GM12864 (cell line): ENCODE data around the gene ZNF697.
"Not testable (repeated sequence)": the region's sequence is repeated elsewhere in the genome, so short reads cannot be mapped to it uniquely, and the experiment has no call there.

Experiments used
- DNase-seq: peaks from one replicate; pipeline ENCODE4 v3.0.0-alpha.2; 2011; ENCODE audit warnings: low read depth
- H3K4me3 ChIP-seq: 2 replicates; pipeline ENCODE4 v1.5.1; 2011; ENCODE audit warnings: mild to moderate bottlenecking, low read depth, low read length, control low read depth
- TF ChIP-seq, protein P1 (sequence below): IDR thresholded peaks from 2 replicates; pipeline ENCODE4 v1.5.1; 2011; ENCODE audit warnings: low read depth, mild to moderate bottlenecking, moderate library complexity, low read length, control low read depth, inconsistent platforms; ENCODE audit errors: missing control alignments

ZNF697 gene

DNA sequence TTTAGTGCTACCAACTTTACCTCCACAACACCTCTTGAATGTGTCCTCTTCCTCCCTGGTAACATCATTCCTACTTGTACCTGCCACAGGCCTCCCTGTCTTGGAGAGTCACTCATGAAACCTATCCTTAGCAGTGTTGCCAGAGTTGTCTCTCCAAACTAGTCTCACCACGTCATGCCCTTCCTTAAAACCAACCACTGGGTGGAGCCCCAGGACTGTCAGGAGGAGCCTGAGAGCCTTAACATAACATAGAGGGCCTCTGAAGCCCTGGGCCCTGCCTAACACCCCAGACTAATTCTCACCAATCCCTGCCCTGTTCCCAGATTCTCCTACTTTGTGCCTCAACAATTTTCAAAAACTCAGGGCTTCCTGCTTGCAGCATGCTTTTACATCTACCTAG, 65.3 kb downstream of the ZNF697 start:
- DNase-seq: no peak
- TF ChIP-seq, protein P1, sequence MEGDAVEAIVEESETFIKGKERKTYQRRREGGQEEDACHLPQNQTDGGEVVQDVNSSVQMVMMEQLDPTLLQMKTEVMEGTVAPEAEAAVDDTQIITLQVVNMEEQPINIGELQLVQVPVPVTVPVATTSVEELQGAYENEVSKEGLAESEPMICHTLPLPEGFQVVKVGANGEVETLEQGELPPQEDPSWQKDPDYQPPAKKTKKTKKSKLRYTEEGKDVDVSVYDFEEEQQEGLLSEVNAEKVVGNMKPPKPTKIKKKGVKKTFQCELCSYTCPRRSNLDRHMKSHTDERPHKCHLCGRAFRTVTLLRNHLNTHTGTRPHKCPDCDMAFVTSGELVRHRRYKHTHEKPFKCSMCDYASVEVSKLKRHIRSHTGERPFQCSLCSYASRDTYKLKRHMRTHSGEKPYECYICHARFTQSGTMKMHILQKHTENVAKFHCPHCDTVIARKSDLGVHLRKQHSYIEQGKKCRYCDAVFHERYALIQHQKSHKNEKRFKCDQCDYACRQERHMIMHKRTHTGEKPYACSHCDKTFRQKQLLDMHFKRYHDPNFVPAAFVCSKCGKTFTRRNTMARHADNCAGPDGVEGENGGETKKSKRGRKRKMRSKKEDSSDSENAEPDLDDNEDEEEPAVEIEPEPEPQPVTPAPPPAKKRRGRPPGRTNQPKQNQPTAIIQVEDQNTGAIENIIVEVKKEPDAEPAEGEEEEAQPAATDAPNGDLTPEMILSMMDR: peak; percentile 51
- no peak overlapping the region for H3K4me3 ChIP-seq

DNA sequence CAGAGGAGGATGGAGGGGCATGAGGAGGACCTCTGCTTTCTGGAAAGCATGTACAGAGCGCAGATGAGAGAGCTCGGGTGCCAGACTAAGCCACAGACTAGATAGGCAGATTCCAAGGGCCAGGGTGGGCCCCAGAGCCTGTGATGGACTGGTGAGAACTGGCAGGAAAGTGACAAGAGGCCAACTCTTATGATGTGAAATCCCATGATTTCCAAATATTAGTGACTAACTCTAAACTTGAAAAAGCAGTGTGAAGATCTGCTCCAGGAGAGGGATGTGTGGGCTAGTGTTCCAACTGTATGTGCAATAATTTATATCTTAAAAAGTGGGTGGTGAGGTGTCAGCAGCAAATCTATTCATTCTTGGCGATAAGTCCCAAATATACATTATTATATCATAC, 67.0 kb downstream of the ZNF697 start:
- H3K4me3 ChIP-seq, DNase-seq: not testable (repeated sequence)

- no peak for DNase-seq
- TF ChIP-seq, protein P1: no peak
- no peak overlapping the region for H3K4me3 ChIP-seq
These were observed 74.2 kb downstream of the ZNF697 start for GRCh38 chr1:119573886-119574285.

DNA sequence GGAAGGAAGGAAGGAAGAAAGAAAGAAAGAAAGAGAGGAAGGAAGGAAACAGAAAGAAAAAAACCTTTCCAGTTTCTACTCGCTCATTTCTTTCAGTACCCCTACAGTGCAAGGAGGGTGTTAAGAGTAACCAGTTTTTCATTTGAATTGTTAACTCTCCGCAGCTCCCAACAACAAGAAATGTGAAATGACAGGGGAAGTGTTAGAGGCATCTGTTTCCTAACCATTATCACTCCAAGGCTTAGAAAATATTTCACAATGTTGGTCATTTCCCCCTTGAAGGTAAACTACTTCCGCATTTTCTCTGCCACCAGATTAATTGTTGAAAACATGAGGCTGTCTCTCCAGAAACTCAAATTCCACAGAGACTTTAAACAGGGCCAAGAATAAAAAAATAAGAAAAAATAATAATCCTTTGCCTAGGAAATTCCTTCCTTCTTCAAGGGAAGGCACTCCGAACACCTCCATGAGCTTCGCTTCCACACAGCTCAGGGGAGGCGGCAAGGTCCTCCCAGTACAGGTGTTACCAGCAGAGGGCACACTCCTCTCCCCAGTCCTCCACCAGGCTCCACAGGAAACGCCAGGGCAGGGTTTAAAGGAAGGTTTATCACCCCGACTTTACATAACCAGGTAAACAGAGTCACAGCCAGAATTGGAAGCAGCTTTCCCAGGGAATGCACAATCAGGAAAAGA, 78.0 kb downstream of the ZNF697 start:
- H3K4me3 ChIP-seq, DNase-seq: not testable (repeated sequence)
- TF ChIP-seq, protein P1: peak; percentile 15
